Thyroid gland (tissue), 4 donors: Measurements from ENCODE around the gene ANKRD52. TPM values are rescaled to one million over a fixed set of nuclear protein-coding genes. Genes with fewer than 3 reads are reported as not detected.

ENCODE experiments used
- DNase-seq, 2 donors: peaks; one replicate each; pipeline ENCODE4 v3.0.0-alpha.2; 2019
- H3K27ac ChIP-seq, 3 donors: fragments of 200-600 bp; sonication (generic); 1 replicate in 2 of 3; 2 replicates in 1 of 3; pipeline ENCODE4 v1.5.1; 2016 to 2019; ENCODE audit warnings: mild to moderate bottlenecking in 1 of 3, moderate library complexity in 1 of 3
- H3K27me3 ChIP-seq: fragments of 200-600 bp; sonication (generic); one replicate; pipeline ENCODE4 v1.5.1; 2019
- H3K36me3 ChIP-seq, 2 donors: fragments of 200-600 bp; sonication (generic); one replicate each; pipeline ENCODE4 v1.5.1; 2016 to 2019
- H3K4me1 ChIP-seq, 2 donors: fragments of 200-600 bp; sonication (generic); one replicate each; pipeline ENCODE4 v1.5.1; 2017 to 2019
- H3K4me3 ChIP-seq, 3 donors: fragments of 200-600 bp; sonication (generic); replicated peaks in 1 of 3; 1 replicate in 2 of 3; 2 replicates in 1 of 3; pipeline ENCODE4 v1.5.1; 2016; ENCODE audit warnings: mild to moderate bottlenecking in 1 of 3
- H3K9me3 ChIP-seq: fragments of 200-600 bp; sonication (generic); one replicate; pipeline ENCODE4 v1.5.1; 2017
- CTCF ChIP-seq, 6 experiments: fragments of 200-600 bp in 3 of 6; fragments of 450-650 bp in 3 of 6; sonication (generic) in 3 of 6; IDR thresholded peaks; one replicate each; pipeline ENCODE4 v1.5.1; 2016 to 2019; ENCODE audit warnings: antibody characterized with exemption in 6 of 6, mild to moderate bottlenecking in 2 of 6, inconsistent platforms in 1 of 6, moderate library complexity in 1 of 6
- POLR2A ChIP-seq, 2 donors: fragments of 450-650 bp; IDR thresholded peaks; one replicate each; pipeline ENCODE4 v1.6.1; 2017; ENCODE audit warnings: antibody characterized with exemption in 2 of 2, mild to moderate bottlenecking in 2 of 2, moderate library complexity in 1 of 2
- WGBS, 2 donors: methylation state at CpG; one replicate each; pipeline ENCODE4 v1.1.5; 2017; 5-methylcytosine and 5-hydroxymethylcytosine counted together
- intact Hi-C: fragments of 100-400 bp; cut with DNase I; formaldehyde crosslinking; loops from one replicate; pipeline ENCODE4 v1.15.1; 2023
- total RNA-seq, 4 donors: library from RNA; depleted of rRNA; stranded (reverse); fragments of >200 nt; gene quantifications; one replicate each; pipeline ENCODE4 v1.2.3, GENCODE V29; 2016

The ANKRD52 gene
- total RNA-seq, 4 donors from 2014 or later: 15.9 to 22.3 (median 18.3) TPM

GRCh38 chr12:56205445-56205844 lies 52.7 kb downstream of the ANKRD52 start:
- Histone ChIP-seq H3K4me1 (peaks cover 0 to 5% of the 10 kb centered on the region in 2 donors), H3K9me3 (no peaks in the 10 kb centered on the region), H3K27ac (no peak overlapping the region), H3K4me3 (no peak overlapping the region), H3K27me3 (no peaks in the 10 kb centered on the region), H3K36me3 (peaks cover 40 to 47% of the 10 kb centered on the region in 2 donors)
- TF ChIP-seq CTCF (IDR thresholded peaks at IDR 0.05): no peak
- no peak for TF ChIP-seq POLR2A (IDR thresholded peaks at IDR 0.05)
- no peak for DNase-seq
- intact Hi-C loops: loop anchor here (10.0 kb wide), 1 partner anchor 259 kb away; the partner anchor contains the start of gene SPRYD4

- peaks cover 30 to 36% of the 10 kb centered on the region in 2 donors for H3K36me3 ChIP-seq
- no peak overlapping the region for H3K27ac ChIP-seq
- intact Hi-C loops: loop anchor here (10.0 kb wide), 1 partner anchor 261 kb away; the partner anchor contains the start of gene SPRYD4
- H3K4me1 ChIP-seq: peaks cover 0 to 5% of the 10 kb centered on the region in 2 donors
- H3K27me3 ChIP-seq: no peaks in the 10 kb centered on the region
- DNase-seq: no peak
- no peak overlapping the region for H3K4me3 ChIP-seq
- no peaks in the 10 kb centered on the region for H3K9me3 ChIP-seq
- TF ChIP-seq CTCF (IDR thresholded peaks at IDR 0.05) (no peak), POLR2A (IDR thresholded peaks at IDR 0.05) (no peak)
Measured at GRCh38 chr12:56204275-56204674, 53.9 kb downstream of the ANKRD52 start.

- Histone ChIP-seq H3K9me3 (no peaks in the 10 kb centered on the region), H3K27me3 (no peaks in the 10 kb centered on the region), H3K27ac (no peak overlapping the region), H3K36me3 (peaks cover 22 to 27% of the 10 kb centered on the region in 2 donors), H3K4me1 (peaks cover 0 to 5% of the 10 kb centered on the region in 2 donors), H3K4me3 (no peak overlapping the region)
- TF ChIP-seq CTCF (IDR thresholded peaks at IDR 0.05): no peak
- TF ChIP-seq POLR2A (IDR thresholded peaks at IDR 0.05): no peak
- DNase-seq: no peak
- WGBS, 2 donors: 60 to 67% methylated on average over 2 of the region's 2 CpGs
- intact Hi-C loops: loop anchor here (10.0 kb wide), 1 partner anchor 262 kb away; the partner anchor contains the start of gene SPRYD4
Measured at GRCh38 chr12:56202838-56203237, 55.3 kb downstream of the ANKRD52 start.

- intact Hi-C loops: loop anchor here (10.0 kb wide), 1 partner anchor 262 kb away; the partner anchor contains the start of gene SPRYD4
- H3K27ac ChIP-seq: peak overlapping the region in 1 of 3 donors; percentile 37
- H3K36me3 ChIP-seq: peaks cover 18 to 22% of the 10 kb centered on the region in 2 donors
- H3K27me3 ChIP-seq: no peaks in the 10 kb centered on the region
- TF ChIP-seq POLR2A (IDR thresholded peaks at IDR 0.05) (no peak), CTCF (IDR thresholded peaks at IDR 0.05) (no peak)
- no peak overlapping the region for H3K4me3 ChIP-seq
- WGBS, 2 donors: 56 to 64% methylated on average over 1 of the region's 1 CpG
- no peaks in the 10 kb centered on the region for H3K9me3 ChIP-seq
- H3K4me1 ChIP-seq: peaks cover 0 to 5% of the 10 kb centered on the region in 2 donors
- no peak for DNase-seq
Measured at GRCh38 chr12:56202366-56202765, 55.8 kb downstream of the ANKRD52 start.

- Histone ChIP-seq H3K9me3 (no peaks in the 10 kb centered on the region), H3K36me3 (no peaks in the 10 kb centered on the region), H3K27ac (no peak overlapping the region), H3K27me3 (no peaks in the 10 kb centered on the region), H3K4me1 (peaks cover 0 to 5% of the 10 kb centered on the region in 2 donors), H3K4me3 (no peak overlapping the region)
- intact Hi-C loops: no loop called here
- WGBS, 2 donors: 73 to 83% methylated on average over 1 of the region's 1 CpG
- TF ChIP-seq POLR2A (IDR thresholded peaks at IDR 0.05): no peak
- no peak for DNase-seq
Measured at GRCh38 chr12:56198836-56199235, 59.3 kb downstream of the ANKRD52 start.
